DND-41 (cell line): ENCODE results near the gene F2RL3.

ENCODE experiments used
- ATAC-seq: fragments of 200-7000 bp; cut with Tn5 transposase; 3 replicates; pipeline ENCODE4 v1.9.1; 2021; ENCODE audit warnings: low read depth; ENCODE audit not compliant: insufficient read depth
- DNase-seq: peaks from one replicate; pipeline ENCODE4 v3.0.0-alpha.2; 2020
- H2AFZ ChIP-seq: 2 replicates; pipeline ENCODE4 v1.6.0; 2012; ENCODE audit warnings: low read depth, low read length
- H3K27ac ChIP-seq: 2 replicates; pipeline ENCODE4 v1.5.1; 2012; ENCODE audit warnings: low read length, inconsistent platforms
- H3K27me3 ChIP-seq: fragments of 200-600 bp; sonication (generic); 2 replicates; pipeline ENCODE4 v1.6.0; 2012; ENCODE audit warnings: low read length, mild to moderate bottlenecking, inconsistent platforms; ENCODE audit not compliant: insufficient read depth, poor library complexity
- H3K36me3 ChIP-seq: 2 replicates; pipeline ENCODE4 v1.5.1; 2012; ENCODE audit warnings: low read length, inconsistent platforms; ENCODE audit not compliant: insufficient read depth
- H3K4me1 ChIP-seq: 2 replicates; pipeline ENCODE4 v1.5.1; 2012; ENCODE audit warnings: mild to moderate bottlenecking, low read length; ENCODE audit not compliant: insufficient read depth
- H3K4me2 ChIP-seq: 2 replicates; pipeline ENCODE4 v1.6.0; 2012; ENCODE audit warnings: mild to moderate bottlenecking, moderate library complexity, low read length, inconsistent platforms; ENCODE audit not compliant: insufficient read depth
- H3K4me3 ChIP-seq, 2 experiments: fragments of 200-600 bp in 1 of 2; shearing (Covaris generic) in 1 of 2; 2 replicates each; pipeline ENCODE4 v1.5.1; 2012 to 2016; ENCODE audit warnings: inconsistent platforms in 2 of 2, low read length in 2 of 2, mild to moderate bottlenecking in 2 of 2, low read depth in 1 of 2, moderate library complexity in 1 of 2
- H3K79me2 ChIP-seq: 2 replicates; pipeline ENCODE4 v1.6.0; 2012; ENCODE audit warnings: low read length, inconsistent platforms; ENCODE audit not compliant: insufficient read depth
- H3K9ac ChIP-seq: 2 replicates; pipeline ENCODE4 v1.6.0; 2012; ENCODE audit warnings: low read depth, mild to moderate bottlenecking, inconsistent platforms, low read length, moderate library complexity
- H3K9me3 ChIP-seq: 2 replicates; pipeline ENCODE4 v1.5.1; 2012; ENCODE audit warnings: low read length, moderate library complexity, mild to moderate bottlenecking, inconsistent platforms; ENCODE audit not compliant: insufficient read depth, severe bottlenecking
- H4K20me1 ChIP-seq: 2 replicates; pipeline ENCODE4 v1.6.0; 2012; ENCODE audit warnings: low read length; ENCODE audit not compliant: insufficient read depth
- EZH2 ChIP-seq: IDR thresholded peaks from 3 replicates; pipeline ENCODE4 v1.6.1; 2012; ENCODE audit warnings: borderline replicate concordance, low read depth, mild to moderate bottlenecking, moderate library complexity, low read length, inconsistent platforms; ENCODE audit not compliant: severe bottlenecking
- TF ChIP-seq, protein P1 (sequence below): IDR thresholded peaks from 2 replicates; pipeline ENCODE4 v1.5.1; 2012; ENCODE audit warnings: borderline replicate concordance, low read length, moderate library complexity, mild to moderate bottlenecking; ENCODE audit not compliant: poor library complexity, severe bottlenecking; ENCODE audit errors: extremely low read depth

F2RL3 gene

GRCh38 chr19:16875584-16876555, 12.9 kb upstream of the F2RL3 start:
- DNase-seq (no peak), ATAC-seq (no peak)
- H4K20me1 ChIP-seq = peaks cover 6% of the 10 kb centered on the region
- no peaks in the 10 kb centered on the region for H3K4me1 ChIP-seq
- no peak for TF ChIP-seq EZH2
- TF ChIP-seq, protein P1, sequence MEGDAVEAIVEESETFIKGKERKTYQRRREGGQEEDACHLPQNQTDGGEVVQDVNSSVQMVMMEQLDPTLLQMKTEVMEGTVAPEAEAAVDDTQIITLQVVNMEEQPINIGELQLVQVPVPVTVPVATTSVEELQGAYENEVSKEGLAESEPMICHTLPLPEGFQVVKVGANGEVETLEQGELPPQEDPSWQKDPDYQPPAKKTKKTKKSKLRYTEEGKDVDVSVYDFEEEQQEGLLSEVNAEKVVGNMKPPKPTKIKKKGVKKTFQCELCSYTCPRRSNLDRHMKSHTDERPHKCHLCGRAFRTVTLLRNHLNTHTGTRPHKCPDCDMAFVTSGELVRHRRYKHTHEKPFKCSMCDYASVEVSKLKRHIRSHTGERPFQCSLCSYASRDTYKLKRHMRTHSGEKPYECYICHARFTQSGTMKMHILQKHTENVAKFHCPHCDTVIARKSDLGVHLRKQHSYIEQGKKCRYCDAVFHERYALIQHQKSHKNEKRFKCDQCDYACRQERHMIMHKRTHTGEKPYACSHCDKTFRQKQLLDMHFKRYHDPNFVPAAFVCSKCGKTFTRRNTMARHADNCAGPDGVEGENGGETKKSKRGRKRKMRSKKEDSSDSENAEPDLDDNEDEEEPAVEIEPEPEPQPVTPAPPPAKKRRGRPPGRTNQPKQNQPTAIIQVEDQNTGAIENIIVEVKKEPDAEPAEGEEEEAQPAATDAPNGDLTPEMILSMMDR = no peak
- H3K4me3 ChIP-seq = no peak overlapping the region
- no peak overlapping the region for H3K4me2 ChIP-seq
- peaks cover 14% of the 10 kb centered on the region for H3K79me2 ChIP-seq
- H3K9me3 ChIP-seq = peaks cover 5% of the 10 kb centered on the region
- H3K9ac ChIP-seq = no peak overlapping the region
- peaks cover 83% of the 10 kb centered on the region for H3K36me3 ChIP-seq
- H3K27ac ChIP-seq = no peak overlapping the region
- no peak overlapping the region for H2AFZ ChIP-seq
- no peaks in the 10 kb centered on the region for H3K27me3 ChIP-seq

GRCh38 chr19:16876904-16877361, 11.9 kb upstream of the F2RL3 start:
- DNase-seq (no peak), ATAC-seq (no peak)
- no peak overlapping the region for H3K27ac ChIP-seq
- H3K4me3 ChIP-seq = no peak overlapping the region
- H2AFZ ChIP-seq = no peak overlapping the region
- no peak overlapping the region for H3K9ac ChIP-seq
- no peak overlapping the region for H3K4me2 ChIP-seq
- TF ChIP-seq, protein P1 = no peak
- no peak for TF ChIP-seq EZH2
- H4K20me1 ChIP-seq = peaks cover 6% of the 10 kb centered on the region
- peaks cover 16% of the 10 kb centered on the region for H3K9me3 ChIP-seq
- no peaks in the 10 kb centered on the region for H3K27me3 ChIP-seq
- no peaks in the 10 kb centered on the region for H3K4me1 ChIP-seq
- H3K79me2 ChIP-seq = peaks cover 14% of the 10 kb centered on the region
- H3K36me3 ChIP-seq = peaks cover 74% of the 10 kb centered on the region

- no peak overlapping the region for H3K4me3 ChIP-seq
- H3K79me2 ChIP-seq = peaks cover 14% of the 10 kb centered on the region
- H2AFZ ChIP-seq = no peak overlapping the region
- TF ChIP-seq EZH2 = no peak
- TF ChIP-seq, protein P1 = no peak
- no peak overlapping the region for H3K9ac ChIP-seq
- no peaks in the 10 kb centered on the region for H3K27me3 ChIP-seq
- no peak for ATAC-seq
- H4K20me1 ChIP-seq = peaks cover 6% of the 10 kb centered on the region
- H3K4me1 ChIP-seq = no peaks in the 10 kb centered on the region
- H3K27ac ChIP-seq = no peak overlapping the region
- H3K36me3 ChIP-seq = peaks cover 70% of the 10 kb centered on the region
- H3K4me2 ChIP-seq = no peak overlapping the region
- peaks cover 22% of the 10 kb centered on the region for H3K9me3 ChIP-seq
- no peak for DNase-seq
These were observed 11.2 kb upstream of the F2RL3 start for GRCh38 chr19:16877581-16877980.
